ENCODE results near the gene ANO2.

Gene ANO2

GRCh38 chr12:5627053-5627630 is 317.9 kb downstream of the ANO2 start:
- DNase-seq: no peak

- DNase-seq: no peak
Observed at GRCh38 chr12:5626151-5626550, 318.9 kb downstream of the ANO2 start.

- no peak for DNase-seq
Observed at GRCh38 chr12:5624486-5625272, 320.4 kb downstream of the ANO2 start.

GRCh38 chr12:5623411-5623810 is 321.6 kb downstream of the ANO2 start:
- no peak for DNase-seq

- no peak for DNase-seq
Observed at GRCh38 chr12:5622280-5622679, 322.8 kb downstream of the ANO2 start.

GRCh38 chr12:5621329-5621728 is 323.7 kb downstream of the ANO2 start:
- DNase-seq: no peak

- no peak for DNase-seq
Observed at GRCh38 chr12:5620896-5621295, 324.2 kb downstream of the ANO2 start.

GRCh38 chr12:5619628-5620027 is 325.4 kb downstream of the ANO2 start:
- DNase-seq: no peak

- no peak for DNase-seq
Observed at GRCh38 chr12:5616854-5617253, 328.2 kb downstream of the ANO2 start.

- DNase-seq: no peak
Observed at GRCh38 chr12:5615760-5616159, 329.3 kb downstream of the ANO2 start.

- no peak for DNase-seq
Observed at GRCh38 chr12:5614256-5614655, 330.8 kb downstream of the ANO2 start.

- DNase-seq: no peak
Observed at GRCh38 chr12:5612556-5613410, 332.3 kb downstream of the ANO2 start.

GRCh38 chr12:5611162-5611561 is 333.9 kb downstream of the ANO2 start:
- no peak for DNase-seq

- no peak for DNase-seq
Observed at GRCh38 chr12:5599378-5599777, 345.7 kb downstream of the ANO2 start.

GRCh38 chr12:5593998-5594397 is 351.1 kb downstream of the ANO2 start:
- DNase-seq: no peak

- DNase-seq: no peak
Observed at GRCh38 chr12:5593086-5593485, 352.0 kb downstream of the ANO2 start.

GRCh38 chr12:5592310-5592709 is 352.7 kb downstream of the ANO2 start:
- no peak for DNase-seq

GRCh38 chr12:5590316-5590715 is 354.7 kb downstream of the ANO2 start:
- DNase-seq: no peak

GRCh38 chr12:5589054-5589453 is 356.0 kb downstream of the ANO2 start:
- DNase-seq: no peak

- no peak for DNase-seq
Observed at GRCh38 chr12:5588591-5588990, 356.5 kb downstream of the ANO2 start.

- no peak for DNase-seq
Observed at GRCh38 chr12:5588176-5588575, 356.9 kb downstream of the ANO2 start.

GRCh38 chr12:5587711-5588121 is 357.3 kb downstream of the ANO2 start:
- no peak for DNase-seq
